Measurements from ENCODE around the gene GBX2.

GRCh38 chr2:236157366-236157765 is 10.8 kb downstream of the GBX2 start:
- TF ChIP-seq POLR2A (IDR thresholded peaks at IDR 0.05), result no peak
- no peak for TF ChIP-seq CTCF (IDR thresholded peaks at IDR 0.05)
